Posterior vena cava (tissue), 2 donors: Measurements from ENCODE around the gene PBX4. TPM values are rescaled to one million over a fixed set of nuclear protein-coding genes. Genes with fewer than 3 reads are reported as not detected.

Experiments used
- DNase-seq: peaks from one replicate; pipeline ENCODE4 v3.0.0-alpha.2; 2020; ENCODE audit warnings: low spot score
- intact Hi-C, 2 donors: fragments of 100-400 bp; cut with DNase I; formaldehyde crosslinking; loops; one replicate each; pipeline versions ENCODE4 v1.14.1 to v1.14.2; 2022 to 2023
- total RNA-seq, 2 donors: library from RNA; stranded (reverse); fragmentation: NEBNext Ultra II Directional; extraction: Animal tissue kit (Norgen Biotek cat#: 25700); gene quantifications; one replicate each; pipeline ENCODE4 v1.2.1, GENCODE V29; 2021
- donor health status: DM: yes; HTN: yes; CAD: no.
- donor health status: DM: yes; HTN: yes; CAD: no.

Gene PBX4
- total RNA-seq, 2 donors from 2014 or later = 0.29 to 0.93 TPM

DNA sequence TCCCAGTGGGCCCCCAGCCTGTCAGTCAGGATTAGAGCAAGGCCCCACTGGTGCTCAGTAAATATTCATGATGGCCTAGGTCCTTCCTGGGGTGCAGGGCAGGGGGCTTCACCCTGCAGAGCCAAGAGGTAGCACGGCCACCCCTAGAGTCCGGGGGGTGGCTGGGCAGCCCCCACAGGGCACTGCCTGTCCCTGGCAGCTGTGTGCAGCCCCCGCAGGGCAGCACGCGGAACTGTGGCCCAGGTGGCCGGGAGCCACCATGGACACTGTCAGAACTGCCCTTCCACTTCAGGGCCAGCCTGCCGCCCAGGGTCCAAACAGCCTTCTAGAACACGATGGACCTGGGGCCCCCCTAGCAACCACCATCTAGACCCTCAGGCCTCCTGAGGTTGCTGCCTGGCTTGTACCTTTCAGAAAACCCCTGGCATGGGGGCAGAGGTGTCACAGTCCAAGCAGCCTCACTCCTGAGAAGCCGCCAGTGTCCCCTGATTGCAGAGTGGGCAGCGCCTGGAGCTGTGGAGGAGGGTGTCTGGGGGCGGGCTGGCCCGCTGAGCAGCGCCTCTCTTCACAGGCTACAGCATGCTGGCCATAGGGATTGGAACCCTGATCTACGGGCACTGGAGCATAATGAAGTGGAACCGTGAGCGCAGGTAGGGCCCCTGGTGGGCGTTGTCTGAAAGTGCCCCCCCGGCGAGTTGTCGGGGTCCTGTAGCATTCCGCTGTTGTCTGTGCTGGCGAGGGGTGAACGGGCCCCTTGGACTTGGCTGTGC, 92.7 kb downstream of the PBX4 start:
- no peak for DNase-seq
- intact Hi-C loops = no loop called here

DNA sequence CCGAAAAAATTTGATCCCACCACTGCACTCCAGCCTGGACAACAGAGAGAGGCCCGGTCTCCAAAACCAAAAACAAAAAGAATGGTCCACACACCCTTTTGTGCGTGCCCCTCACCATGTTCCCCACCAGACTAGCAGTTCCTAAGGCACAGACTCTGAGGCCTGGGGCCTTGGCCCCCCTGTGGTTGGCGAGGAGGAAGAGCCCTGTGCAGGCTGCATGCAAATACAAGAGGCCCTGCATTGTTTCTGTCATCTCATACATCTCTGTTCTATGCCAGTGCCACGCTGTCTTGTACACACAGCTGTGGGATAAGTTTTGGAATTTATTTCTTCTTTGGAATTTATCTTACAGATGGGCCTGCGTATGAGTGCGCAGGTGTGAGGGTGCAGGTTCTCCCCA, 94.4 kb downstream of the PBX4 start:
- DNase-seq = no peak
- intact Hi-C loops = no loop called here

DNA sequence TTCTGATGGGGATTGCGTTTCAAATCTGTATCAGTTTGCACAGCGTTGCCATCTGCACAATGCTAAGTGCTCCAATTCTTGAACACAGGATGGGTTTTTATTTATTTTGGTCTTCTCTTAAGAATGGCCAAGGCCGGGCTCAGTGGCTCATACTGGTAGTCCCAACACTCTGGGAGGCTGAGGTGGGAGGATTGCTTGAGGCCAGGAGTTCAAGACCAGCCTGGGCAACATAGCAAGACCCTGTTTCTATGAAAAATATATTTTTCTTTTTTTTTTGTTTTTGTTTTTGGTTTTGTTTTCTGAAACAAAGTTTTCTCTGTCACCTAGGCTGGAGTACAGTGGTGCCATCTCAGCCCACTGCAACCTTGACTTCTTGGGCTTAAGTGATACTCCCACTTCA, 95.3 kb downstream of the PBX4 start:
- intact Hi-C loops = no loop called here
- DNase-seq = no peak

DNA sequence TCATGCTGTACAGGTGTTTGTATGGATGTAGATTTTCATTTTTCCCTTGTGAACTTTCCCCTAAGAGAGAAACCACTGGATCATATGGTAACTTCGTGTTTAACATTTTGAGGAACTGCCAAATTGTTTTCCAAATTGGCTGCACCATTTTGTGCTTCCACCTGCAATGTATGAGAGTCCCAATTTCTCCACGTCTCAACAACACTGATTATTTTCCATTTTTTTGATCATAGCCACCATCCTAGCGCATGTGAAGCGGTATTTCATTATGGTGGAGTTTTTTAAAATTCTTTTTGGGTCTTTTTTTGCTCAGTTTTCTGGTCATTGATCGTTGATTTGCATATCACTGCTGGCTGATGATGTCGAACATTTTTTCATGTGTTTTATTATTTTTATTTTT, 97.5 kb downstream of the PBX4 start:
- DNase-seq = no peak
- intact Hi-C loops = no loop called here

DNA sequence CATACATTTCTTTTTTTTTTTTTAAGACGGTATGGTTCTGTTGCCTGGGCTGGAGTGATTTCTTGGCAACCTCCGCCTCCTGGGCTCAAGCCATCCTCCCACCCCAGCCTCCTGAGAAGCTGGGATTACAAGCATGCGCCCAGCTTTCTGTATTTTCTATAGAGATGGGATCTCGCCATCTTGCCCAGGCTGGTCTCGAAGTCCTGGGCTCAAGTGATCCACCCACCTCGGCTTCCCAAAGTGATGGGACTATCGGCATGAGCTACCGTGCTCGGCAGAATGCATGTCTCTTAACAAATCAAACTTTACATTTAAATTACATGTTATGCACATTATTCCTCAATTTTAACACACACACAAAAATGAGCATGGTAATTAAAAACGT, 101.3 kb downstream of the PBX4 start:
- intact Hi-C loops = no loop called here
- DNase-seq = no peak

DNA sequence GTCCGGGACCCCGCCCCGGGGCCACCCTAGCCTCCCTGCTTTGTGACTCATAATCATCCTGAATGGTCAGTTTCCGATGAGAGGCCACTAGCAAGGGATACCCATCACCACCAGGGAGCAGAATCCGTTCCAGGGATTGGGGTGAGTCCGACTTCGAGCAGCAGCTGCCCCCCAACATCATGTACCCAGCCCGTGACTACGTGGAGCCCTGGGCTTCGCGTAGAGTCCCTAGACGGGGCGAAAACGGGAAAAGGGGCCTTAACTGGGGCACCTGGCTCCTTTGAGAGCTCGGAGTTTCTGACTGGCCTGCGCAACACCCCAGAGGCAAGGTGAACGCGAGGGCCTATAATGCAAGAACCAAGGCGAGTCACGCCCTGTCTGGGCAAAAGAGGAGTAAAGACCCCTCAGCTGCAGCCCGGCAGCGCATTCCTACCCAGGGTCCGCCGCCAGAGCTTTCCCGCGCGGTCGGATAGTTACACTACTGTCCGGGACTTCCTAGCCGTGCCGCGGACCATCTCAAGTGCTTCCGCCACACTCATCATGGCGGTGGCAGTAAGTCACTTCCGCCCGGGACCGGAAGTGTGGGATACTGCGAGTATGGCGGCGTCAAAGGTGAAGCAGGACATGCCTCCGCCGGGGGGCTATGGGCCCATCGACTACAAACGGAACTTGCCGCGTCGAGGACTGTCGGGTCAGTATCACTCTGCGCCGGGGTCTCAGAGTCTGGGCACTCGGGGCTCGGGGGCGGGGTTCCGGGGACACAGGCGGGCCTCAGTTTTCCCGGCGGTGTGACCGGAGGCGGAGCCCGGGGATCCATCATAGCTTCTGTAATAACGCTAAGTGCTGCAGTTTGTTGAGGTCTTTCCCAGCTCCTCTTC, 102.6 kb downstream of the PBX4 start, which contains the start of gene NDUFA13:
Gene NDUFA13 (plus strand): TSS at position 584 of the 878 bp plus-strand sequence. CDS start 14 bp downstream, at position 598.
- intact Hi-C loops = no loop called here
- DNase-seq = peak; percentile 98

DNA sequence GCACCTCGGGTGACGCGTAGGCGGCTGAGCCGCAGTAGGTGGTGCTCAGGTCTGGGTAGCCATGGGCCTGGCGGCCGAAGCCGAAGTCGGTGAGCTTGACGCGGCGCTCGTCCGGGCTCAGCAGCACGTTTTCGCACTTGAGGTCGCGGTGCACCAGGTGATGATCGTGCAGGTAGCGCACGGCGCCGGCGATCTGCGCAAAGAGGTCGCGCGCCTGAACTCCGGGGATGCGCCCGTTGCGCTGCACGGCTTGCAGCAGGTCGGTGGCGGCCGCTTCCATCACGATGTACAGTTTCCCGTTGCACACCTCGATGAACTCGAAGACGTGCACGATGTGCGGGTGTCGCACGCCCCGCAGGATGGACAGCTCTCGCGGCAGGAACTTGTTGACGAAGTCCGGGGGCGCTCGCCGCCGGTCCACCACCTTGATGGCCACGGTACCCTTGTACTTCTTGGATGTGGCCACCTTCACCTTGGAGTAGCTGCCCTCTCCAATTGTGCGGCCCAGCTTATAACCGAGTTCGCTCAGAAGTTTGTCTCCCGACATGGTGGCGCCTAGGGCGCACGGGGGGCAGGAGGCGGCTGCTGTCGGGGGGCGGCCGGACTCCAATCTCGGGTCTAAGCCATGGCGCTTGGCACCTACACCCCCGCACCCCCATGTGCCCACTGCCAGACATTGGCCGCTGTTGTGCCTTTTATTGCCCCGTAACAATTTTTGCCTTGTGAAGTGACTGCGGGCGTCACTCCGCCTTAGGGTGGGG, 103.4 kb downstream of the PBX4 start, which contains the start of gene TSSK6:
Gene TSSK6 (minus strand): TSS at position 668 of the 761 bp plus-strand sequence. CDS start 121 bp downstream, at position 547.
- intact Hi-C loops = no loop called here

DNA sequence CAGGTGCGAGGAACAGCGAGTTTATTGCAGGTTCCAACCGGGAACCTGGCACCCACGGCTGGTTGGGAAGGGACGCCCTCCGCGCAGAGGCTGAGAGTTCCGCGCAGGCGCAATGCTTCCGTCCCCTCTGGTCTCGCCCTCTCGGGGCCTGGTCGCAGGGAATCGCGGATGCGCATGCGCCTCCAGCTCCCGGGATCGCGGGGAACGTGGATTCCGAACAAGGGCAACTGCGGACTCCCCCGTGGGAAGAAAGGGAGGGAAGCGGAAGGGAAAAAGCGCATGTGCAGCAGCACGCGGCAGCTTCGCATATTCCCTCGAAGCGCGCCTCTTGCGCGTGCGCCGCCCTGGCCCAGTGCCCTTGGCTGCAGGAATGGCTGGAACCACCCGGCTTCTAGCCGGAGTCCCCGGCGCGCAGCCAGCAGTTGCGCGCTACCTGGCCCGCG, 104.3 kb downstream of the PBX4 start:
- peak; percentile 93 for DNase-seq
- intact Hi-C loops = no loop called here

More for the DNA sequence above, 103.4 kb downstream of the PBX4 start, which contains the start of gene TSSK6:
- peak; percentile 85 for DNase-seq

DNA sequence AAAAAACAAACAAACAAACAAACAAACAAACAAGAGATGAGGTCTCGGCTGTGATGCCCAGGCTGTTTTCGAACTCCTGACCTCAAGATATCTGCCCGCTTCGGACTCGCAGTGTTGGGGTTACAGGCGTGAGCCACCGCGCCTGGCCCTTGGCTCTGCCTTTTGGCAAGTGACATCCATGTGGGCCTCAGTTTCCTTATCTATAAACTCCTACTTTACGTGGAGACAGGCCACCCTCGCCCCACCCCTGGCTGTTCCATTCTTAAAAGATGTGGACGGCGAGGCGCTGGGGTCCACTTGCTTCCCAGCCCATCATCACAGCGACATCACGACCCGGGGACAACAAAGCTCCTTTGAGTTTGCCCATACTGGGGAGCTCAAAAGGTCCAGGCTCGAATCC, 104.8 kb downstream of the PBX4 start:
- DNase-seq = peak; percentile 83

More for the DNA sequence above, 104.8 kb downstream of the PBX4 start:
- intact Hi-C loops = no loop called here

Other genes with a start within 250 kb of the PBX4 start
- gene GATAD2A, start 213.0 kb downstream of the PBX4 start, total RNA-seq = 10 to 100 TPM; 54.3 to 70.9 TPM
- gene TSSK6, start 103.1 kb downstream of the PBX4 start, total RNA-seq = under 1 TPM; 0.46 to 1.00 TPM
- 100 to 1,000 TPM; 217 to 248 TPM for gene NDUFA13, start 102.5 kb downstream of the PBX4 start, total RNA-seq
- gene YJEFN3, start 89.8 kb downstream of the PBX4 start, total RNA-seq = 1 to 10 TPM; 2.9 to 3.7 TPM
- 1 to 10 TPM in 1 of 2 donors, under 1 TPM in 1; 0.67 to 2.3 TPM for gene CILP2, start 80.4 kb downstream of the PBX4 start, total RNA-seq
- 1 to 10 TPM; 2.0 to 5.5 TPM for gene LPAR2, start 9.5 kb upstream of the PBX4 start, total RNA-seq
- 10 to 100 TPM in 1 of 2 donors, 1 to 10 TPM in 1; 8.3 to 11.4 TPM for gene GMIP, start 25.0 kb upstream of the PBX4 start, total RNA-seq
- 10 to 100 TPM; 33.1 to 33.3 TPM for gene ATP13A1, start 45.0 kb upstream of the PBX4 start, total RNA-seq
- gene ZNF101, start 50.2 kb upstream of the PBX4 start, total RNA-seq = 1 to 10 TPM; 6.3 to 8.2 TPM
- 1 to 10 TPM; 5.0 to 6.4 TPM for gene ZNF14, start 114.4 kb upstream of the PBX4 start, total RNA-seq
- 10 to 100 TPM; 19.6 to 23.0 TPM for gene ZNF506, start 203.1 kb upstream of the PBX4 start, total RNA-seq
- gene ZNF253, start 247.2 kb upstream of the PBX4 start, total RNA-seq = 1 to 10 TPM; 5.6 to 6.9 TPM